ENCODE measurements around the gene ADA. TPM values are rescaled to one million over a fixed set of nuclear protein-coding genes. Genes with fewer than 3 reads are reported as not detected.

Gene ADA
- polyA plus RNA-seq, 1 of the 3 experiments (the other 2 are of a cell fraction): 25.7 TPM

DNA sequence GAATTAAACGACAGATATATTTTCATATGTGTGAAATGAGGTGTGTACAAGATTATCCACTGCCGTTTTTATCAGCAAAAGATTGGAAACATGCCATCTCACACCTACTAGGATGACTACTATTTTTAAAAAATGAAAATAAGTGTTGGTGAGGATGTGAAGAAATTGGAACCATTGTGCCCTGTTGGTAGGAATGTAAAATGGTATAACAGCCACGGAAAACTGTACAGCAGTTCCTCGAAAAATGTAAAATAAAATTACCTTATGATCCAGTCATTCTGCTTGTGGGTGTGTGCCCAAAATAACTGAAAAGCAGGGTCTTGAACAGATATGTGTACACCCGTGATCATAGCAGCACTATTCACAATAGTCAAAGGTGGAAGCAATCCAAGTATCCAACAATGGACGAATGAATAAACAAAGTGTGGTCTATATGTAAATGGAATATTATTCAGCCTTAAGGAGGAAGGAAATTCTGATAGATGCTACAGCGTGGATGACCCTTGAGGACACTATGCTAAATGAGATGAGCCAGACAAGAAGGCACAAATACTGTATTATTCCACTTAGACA, 36.6 kb upstream of the ADA start:
- Histone ChIP-seq H4K20me1 (ENCODE audit: insufficient read depth) (no peaks in the 10 kb centered on the region), H3K9me2 (no peaks in the 10 kb centered on the region), H3K4me3 (ENCODE audit: low read depth in 2 of 2, low read length in 1 of 2) (no peak overlapping the region), H2AFZ (ENCODE audit: low read depth) (no peak overlapping the region), H3K27me3 (ENCODE audit: insufficient read depth) (no peaks in the 10 kb centered on the region), H3K27ac (ENCODE audit: low read depth in 2 of 2, low read length in 1 of 2) (no peak overlapping the region), H3K36me3 (replicated peaks in 1 of 2; ENCODE audit: control insufficient read depth in 1 of 2, insufficient read depth in 2 of 2, low read length in 1 of 2) (no peaks in the 10 kb centered on the region), H3F3A (replicated peaks; ENCODE audit: insufficient read depth) (peaks cover 13% of the 10 kb centered on the region), H3K4me2 (no peak overlapping the region), H3K9me3 (no peaks in the 10 kb centered on the region), H3K4me1 (ENCODE audit: control insufficient read depth in 1 of 2, insufficient read depth in 2 of 2, low read depth in 1 of 2, low read length in 1 of 2) (peaks cover 7 to 11% of the 10 kb centered on the region in 2 experiments; a peak in 3 of 4 replicates), H3K79me2 (ENCODE audit: insufficient read depth) (no peaks in the 10 kb centered on the region), H3K9ac (no peak overlapping the region)
- 67% methylated on average over 7 of the region's 7 CpGs for WGBS (ENCODE audit: low lambda C conversion rate)
- CTCF ChIA-PET: interaction anchor here (1.2 to 7.0 kb wide), 2 partner anchors 33 to 179 kb away, joined by 6 to 79 read pairs; no protein-coding TSS in a partner anchor
- POLR2A ChIA-PET: interaction anchor here (0.7 kb wide), 1 partner anchor 235 kb away, joined by 3 read pairs; no protein-coding TSS in a partner anchor
- TF ChIP-seq, protein P1, sequence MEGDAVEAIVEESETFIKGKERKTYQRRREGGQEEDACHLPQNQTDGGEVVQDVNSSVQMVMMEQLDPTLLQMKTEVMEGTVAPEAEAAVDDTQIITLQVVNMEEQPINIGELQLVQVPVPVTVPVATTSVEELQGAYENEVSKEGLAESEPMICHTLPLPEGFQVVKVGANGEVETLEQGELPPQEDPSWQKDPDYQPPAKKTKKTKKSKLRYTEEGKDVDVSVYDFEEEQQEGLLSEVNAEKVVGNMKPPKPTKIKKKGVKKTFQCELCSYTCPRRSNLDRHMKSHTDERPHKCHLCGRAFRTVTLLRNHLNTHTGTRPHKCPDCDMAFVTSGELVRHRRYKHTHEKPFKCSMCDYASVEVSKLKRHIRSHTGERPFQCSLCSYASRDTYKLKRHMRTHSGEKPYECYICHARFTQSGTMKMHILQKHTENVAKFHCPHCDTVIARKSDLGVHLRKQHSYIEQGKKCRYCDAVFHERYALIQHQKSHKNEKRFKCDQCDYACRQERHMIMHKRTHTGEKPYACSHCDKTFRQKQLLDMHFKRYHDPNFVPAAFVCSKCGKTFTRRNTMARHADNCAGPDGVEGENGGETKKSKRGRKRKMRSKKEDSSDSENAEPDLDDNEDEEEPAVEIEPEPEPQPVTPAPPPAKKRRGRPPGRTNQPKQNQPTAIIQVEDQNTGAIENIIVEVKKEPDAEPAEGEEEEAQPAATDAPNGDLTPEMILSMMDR (IDR thresholded peaks at IDR 0.05): peak; percentile 35; the same call in 1 of the 2 replicates
- TF ChIP-seq FOXJ3 (CRISPR knock-in tag; IDR thresholded peaks at IDR 0.05) (no peak), MEF2A (IDR thresholded peaks at IDR 0.05; ENCODE audit: borderline replicate concordance, low read depth) (no peak), SIN3A (IDR thresholded peaks at IDR 0.05; ENCODE audit: borderline replicate concordance, low read depth, low read length) (no peak), NFIC (IDR thresholded peaks at IDR 0.05; ENCODE audit: borderline replicate concordance) (no peak), POLR2AphosphoS5 (IDR thresholded peaks at IDR 0.05; ENCODE audit: low read depth, low read length) (no peak)
- no peak for DNase-seq

GRCh38 chr20:44686934-44687333, 35.4 kb upstream of the ADA start:
- no peak overlapping the region for H3K27ac ChIP-seq (ENCODE audit: low read depth in 2 of 2, low read length in 1 of 2)
- peaks cover 4% of the 10 kb centered on the region for H3F3A ChIP-seq (replicated peaks; ENCODE audit: insufficient read depth)
- no peak for TF ChIP-seq SMC3 (IDR thresholded peaks at IDR 0.05; ENCODE audit: low read depth, low read length)
- TF ChIP-seq, protein P1 (IDR thresholded peaks at IDR 0.05): no peak
- TF ChIP-seq TEAD4 (IDR thresholded peaks at IDR 0.05; ENCODE audit: borderline replicate concordance, insufficient read depth): no peak
- no peak for TF ChIP-seq NRF1 (IDR thresholded peaks at IDR 0.05; ENCODE audit: low read depth, low read length)
- no peak for TF ChIP-seq MXI1 (IDR thresholded peaks at IDR 0.05; ENCODE audit: low read depth, low read length)
- ChIA-PET POLR2A (no interaction called here), CTCF (interaction anchor here (6.0 to 7.0 kb wide), 2 partner anchors 34 to 61 kb away, joined by 55 to 79 read pairs; no protein-coding TSS in a partner anchor)
- no peaks in the 10 kb centered on the region for H3K79me2 ChIP-seq (ENCODE audit: insufficient read depth)
- H2AFZ ChIP-seq (ENCODE audit: low read depth): no peak overlapping the region
- no peaks in the 10 kb centered on the region for H3K9me3 ChIP-seq
- H3K27me3 ChIP-seq (ENCODE audit: insufficient read depth): no peaks in the 10 kb centered on the region
- no peak for DNase-seq
- H3K4me2 ChIP-seq: no peak overlapping the region
- no peak overlapping the region for H3K9ac ChIP-seq
- H4K20me1 ChIP-seq (ENCODE audit: insufficient read depth): no peaks in the 10 kb centered on the region
- H3K9me2 ChIP-seq: no peaks in the 10 kb centered on the region
- peaks cover 0 to 7% of the 10 kb centered on the region in 2 experiments; a peak in 1 of 4 replicates for H3K4me1 ChIP-seq (ENCODE audit: control insufficient read depth in 1 of 2, insufficient read depth in 2 of 2, low read depth in 1 of 2, low read length in 1 of 2)
- no peak overlapping the region for H3K4me3 ChIP-seq (ENCODE audit: low read depth in 2 of 2, low read length in 1 of 2)
- WGBS (ENCODE audit: low lambda C conversion rate): 89% methylated on average over 4 of the region's 4 CpGs
- H3K36me3 ChIP-seq (replicated peaks in 1 of 2; ENCODE audit: control insufficient read depth in 1 of 2, insufficient read depth in 2 of 2, low read length in 1 of 2): no peaks in the 10 kb centered on the region

All from SK-N-SH (cell line).